ENCODE measurements around the gene DTL.

GRCh38 chr1:212040629-212041412 lies 5.3 kb downstream of the DTL start:
- TF ChIP-seq, protein P1, sequence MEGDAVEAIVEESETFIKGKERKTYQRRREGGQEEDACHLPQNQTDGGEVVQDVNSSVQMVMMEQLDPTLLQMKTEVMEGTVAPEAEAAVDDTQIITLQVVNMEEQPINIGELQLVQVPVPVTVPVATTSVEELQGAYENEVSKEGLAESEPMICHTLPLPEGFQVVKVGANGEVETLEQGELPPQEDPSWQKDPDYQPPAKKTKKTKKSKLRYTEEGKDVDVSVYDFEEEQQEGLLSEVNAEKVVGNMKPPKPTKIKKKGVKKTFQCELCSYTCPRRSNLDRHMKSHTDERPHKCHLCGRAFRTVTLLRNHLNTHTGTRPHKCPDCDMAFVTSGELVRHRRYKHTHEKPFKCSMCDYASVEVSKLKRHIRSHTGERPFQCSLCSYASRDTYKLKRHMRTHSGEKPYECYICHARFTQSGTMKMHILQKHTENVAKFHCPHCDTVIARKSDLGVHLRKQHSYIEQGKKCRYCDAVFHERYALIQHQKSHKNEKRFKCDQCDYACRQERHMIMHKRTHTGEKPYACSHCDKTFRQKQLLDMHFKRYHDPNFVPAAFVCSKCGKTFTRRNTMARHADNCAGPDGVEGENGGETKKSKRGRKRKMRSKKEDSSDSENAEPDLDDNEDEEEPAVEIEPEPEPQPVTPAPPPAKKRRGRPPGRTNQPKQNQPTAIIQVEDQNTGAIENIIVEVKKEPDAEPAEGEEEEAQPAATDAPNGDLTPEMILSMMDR (conservative IDR thresholded peaks at IDR 0.05; ENCODE audit: low read length) = no peak
- no peak for TF ChIP-seq EZH2phosphoT487 (IDR thresholded peaks at IDR 0.05; ENCODE audit: borderline replicate concordance, low read depth, low read length)

Data from OCI-LY7 (cell line).